GM21529 (cell line): ENCODE data around the gene RAB31.
A peak's percentile ranks its signal among the peaks of the same experiment; 100 is the strongest.
"Not testable (repeated sequence)": the region's sequence is repeated elsewhere in the genome, so short reads cannot be mapped to it uniquely, and the experiment has no call there.

Experiments used
- ATAC-seq: cut with Tn5 transposase; IDR thresholded peaks from one replicate; pipeline ENCODE4 v1.9.1; 2021; ENCODE audit not compliant: unreplicated experiment

Gene RAB31, protein sequence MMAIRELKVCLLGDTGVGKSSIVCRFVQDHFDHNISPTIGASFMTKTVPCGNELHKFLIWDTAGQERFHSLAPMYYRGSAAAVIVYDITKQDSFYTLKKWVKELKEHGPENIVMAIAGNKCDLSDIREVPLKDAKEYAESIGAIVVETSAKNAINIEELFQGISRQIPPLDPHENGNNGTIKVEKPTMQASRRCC

DNA sequence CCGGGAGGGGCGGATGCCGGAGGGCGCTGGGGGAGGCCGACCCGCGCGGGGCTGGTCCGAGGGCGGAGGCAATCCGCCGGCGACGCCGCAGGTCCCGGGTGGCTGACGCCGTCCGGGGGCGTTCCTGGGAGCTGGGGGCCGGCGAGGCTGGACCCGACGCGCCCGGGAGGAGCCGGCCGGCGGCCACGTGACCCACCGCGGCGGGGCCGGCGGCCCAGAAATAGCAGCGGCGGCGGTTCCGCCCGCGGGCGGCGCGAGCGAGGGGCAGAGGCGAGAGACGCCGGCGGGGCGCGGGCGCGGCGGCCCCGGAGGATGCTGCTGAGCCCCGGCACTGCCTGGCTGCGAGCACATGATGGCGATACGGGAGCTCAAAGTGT, at the start of gene RAB31:
RAB31 (plus strand) TSS at position 245 of the 377 bp plus-strand sequence; CDS start at position 350, 105 bp downstream.
- ATAC-seq, result peak; percentile 49

DNA sequence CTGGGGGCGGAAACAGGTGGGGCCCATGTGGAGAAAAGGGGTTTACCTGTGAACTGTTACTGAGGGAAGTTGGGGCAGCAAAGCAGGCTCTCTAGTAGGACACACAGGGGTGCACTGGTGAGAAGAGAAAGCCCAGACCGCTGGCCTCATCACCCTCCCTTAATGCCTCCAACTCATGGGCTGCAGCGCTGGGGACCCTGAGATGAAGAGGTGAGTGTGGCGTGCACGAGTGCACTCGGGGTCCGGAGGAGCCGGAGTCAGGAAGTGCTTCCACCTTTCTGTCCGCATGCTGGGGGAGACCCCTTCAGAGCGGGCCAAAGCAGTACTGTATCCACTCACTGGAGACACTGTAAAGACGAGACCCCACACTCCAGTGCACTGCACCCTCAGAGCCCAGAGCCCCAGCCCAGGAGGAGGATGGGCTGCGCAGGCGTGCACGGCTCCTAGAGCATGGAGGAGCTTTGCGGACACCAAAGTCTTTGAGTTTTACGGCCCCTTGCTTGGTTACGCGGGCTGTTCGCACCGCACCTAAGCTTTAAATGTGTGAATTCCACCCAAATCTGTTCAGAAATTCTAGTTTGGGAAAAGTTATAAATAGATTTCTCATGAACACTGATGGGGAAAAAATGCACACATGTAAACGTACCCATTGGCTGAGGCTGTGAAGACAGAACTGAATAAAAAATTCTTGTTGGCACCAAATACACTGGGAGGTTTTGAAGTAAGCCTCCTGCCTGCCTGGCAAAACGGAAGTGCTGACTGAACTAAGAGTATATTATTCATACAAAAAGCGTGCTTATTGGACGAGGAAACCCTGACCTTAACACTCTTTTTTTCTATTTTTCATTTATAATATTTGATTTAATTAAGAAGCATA, 48.4 kb upstream of the RAB31 start:
- ATAC-seq, result no peak

DNA sequence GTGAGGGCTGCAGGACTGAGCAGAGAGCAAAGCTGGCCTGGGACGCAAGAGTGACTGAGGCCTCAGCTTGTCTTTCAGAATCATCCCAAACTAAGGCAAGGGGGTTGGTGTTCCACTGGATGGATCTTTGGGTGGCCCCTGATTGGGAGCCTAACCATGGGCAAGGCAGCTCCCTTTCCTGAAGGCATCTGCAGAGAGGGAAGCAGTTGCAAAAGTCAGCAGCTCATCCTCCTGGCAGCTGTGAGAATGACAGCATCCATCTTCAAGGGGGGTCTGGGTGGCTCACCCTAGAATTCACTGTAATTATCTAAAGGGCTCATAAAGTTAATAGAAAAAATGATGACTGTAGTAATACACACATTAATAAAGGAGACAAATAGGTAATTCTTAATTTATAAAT, 46.5 kb upstream of the RAB31 start:
- no peak for ATAC-seq

DNA sequence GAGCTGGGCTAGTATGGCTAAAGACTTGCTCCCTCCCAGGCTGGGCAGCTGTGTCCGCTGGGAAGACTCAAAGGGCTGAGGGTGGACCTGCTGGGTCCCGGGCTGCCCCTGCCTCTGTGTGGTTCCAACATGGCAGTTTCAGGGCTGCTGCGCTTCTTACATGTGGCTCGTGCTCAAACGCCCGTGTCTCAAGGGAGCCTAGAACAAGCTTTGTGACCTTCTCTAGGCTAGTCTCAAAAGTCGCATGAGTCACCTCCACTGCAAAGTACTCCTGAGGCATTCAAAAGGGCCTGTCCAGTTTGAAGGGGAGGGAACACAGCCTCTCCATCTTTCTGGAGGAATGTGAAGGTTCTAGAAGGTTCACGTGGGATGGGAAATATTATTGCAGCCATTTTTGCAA, 44.7 kb upstream of the RAB31 start:
- ATAC-seq, result no peak

DNA sequence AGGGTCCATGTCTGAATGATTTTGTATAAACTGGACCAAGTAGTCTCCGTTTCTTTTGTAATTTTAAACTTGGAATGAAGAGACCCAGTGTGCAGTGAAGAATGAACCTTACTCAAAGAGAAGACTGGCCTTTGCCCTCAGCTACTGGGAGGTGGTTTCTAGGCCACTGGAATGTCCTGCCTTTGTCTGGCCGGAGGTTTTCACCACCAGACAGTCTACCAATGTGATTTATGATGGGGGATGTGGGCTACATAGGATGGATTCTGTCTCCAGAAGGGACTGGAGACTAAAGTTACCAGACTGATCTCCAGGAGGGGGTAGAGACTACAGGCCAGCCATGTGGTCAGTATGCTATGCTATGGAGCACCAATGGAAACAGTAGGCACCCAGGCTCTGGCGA, 42.8 kb upstream of the RAB31 start:
- ATAC-seq, result no peak

DNA sequence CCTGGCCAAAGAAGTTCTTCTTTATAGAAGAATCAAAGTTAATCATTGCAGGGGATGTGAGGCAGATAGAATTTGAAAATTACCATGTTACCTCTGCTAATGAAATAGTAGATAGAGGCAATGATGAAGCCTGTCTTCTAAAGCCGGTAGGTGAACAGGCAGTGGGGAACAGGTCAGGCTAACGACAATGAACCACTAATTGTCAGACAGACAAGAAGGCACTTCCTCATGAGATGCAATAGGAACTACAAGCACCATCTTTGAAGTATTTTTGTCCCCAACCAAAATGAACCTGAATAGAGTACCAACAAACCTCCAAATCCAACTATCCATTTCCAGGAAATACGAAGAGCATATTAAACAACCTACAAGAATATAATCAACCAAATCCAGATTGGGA, 41.6 kb upstream of the RAB31 start:
- no peak for ATAC-seq

DNA sequence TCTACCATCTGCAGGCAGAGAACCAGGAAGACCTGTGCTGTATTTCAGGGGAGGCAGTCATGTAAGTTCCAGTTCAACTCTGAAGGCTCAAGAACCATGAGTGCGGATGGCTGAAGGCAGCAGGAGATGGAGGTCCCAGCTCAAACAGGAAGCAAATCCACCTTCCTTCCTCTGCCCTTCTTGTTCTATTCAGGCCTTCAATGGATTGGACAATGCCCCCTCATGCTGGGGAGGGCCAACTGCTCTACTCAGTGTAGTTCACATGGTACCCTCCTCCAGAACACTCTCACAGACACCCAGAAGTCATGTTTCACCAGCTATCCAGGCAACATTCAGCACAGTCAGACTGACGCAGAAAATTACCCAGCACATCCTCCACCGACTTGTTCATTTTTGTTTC, 39.1 kb upstream of the RAB31 start:
- no peak for ATAC-seq

DNA sequence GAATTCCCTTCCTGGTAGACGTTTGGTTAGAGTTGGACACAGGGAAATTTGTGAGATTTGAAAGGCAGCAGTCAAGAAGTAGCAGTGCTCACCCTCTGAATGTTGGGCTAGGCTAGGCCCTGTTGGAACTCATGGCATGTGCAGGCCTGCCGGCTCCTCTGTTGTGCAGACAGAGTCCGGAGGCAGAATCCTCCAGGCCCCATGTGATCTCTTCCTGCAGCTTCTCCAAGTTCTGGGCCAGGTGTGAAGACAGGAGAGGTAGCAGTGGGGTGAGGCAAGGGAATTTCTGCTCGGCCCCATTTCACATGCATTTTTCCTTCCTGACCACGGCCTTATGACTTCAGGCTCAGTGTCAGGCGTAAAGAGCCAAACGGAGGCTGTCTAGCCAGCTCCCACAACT, 36.9 kb upstream of the RAB31 start:
- ATAC-seq, result no peak

DNA sequence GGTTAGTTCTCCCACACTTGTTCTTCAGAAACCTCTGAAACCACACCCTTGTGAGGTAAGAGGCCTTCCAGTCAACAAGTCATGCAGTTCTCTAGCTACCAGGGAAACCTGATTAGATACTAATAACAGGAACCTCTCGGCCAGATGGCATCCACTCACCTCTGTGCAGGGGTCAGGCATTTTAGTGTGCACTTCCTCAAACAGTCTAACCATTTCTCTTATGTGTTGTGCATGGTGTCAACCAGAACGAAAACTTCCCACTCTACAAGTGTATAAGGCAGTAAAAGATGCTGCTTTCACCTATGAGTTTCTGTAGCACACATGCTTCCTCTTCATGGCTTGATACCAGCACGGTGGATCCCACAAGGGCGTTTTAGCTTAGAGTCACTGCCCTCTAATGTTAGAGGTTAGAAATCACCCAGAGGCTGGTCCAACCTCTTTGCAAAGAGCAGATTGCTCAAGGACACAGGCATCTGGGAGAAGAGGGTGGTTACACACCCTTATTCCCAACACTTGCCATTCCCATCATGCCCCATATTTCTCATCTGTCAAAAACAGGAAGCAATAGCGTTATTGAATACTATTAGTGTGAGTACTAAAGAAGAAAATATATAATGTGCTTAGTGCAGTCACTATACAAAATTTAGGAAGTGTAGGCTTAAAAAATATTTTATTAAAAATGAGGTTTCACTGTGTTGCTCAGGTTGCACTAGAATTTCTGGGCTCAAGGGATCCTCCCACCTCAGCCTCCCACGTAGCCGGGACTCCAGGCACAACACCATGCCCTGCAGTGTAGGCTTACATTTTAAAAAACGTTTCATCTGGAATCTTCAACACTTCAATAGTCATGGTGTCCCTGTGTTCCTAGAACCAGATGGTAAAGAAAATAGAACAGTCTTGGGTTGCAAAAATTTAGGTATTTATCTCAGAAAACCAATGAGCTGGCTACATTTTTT, 34.5 kb upstream of the RAB31 start:
- ATAC-seq, result peak; percentile 97

DNA sequence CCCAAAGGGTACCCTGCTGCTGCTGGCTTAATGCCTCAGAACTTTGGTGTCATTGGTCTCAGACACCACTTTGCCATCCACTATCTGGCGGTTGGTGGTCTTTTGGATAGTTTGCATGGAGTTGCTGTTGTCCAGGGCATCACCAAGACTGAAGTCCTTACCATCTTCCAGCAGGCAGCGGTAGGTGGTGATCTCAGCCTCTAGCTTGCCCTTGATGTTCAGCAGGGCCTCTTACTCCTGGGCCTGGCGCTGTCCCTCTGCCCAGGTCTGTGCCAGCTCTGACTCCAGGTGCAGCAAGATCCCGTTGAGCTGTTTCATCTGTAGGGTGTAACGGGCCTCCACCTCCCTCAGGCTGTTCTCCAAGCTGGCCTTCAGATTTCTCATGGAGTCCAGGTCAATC, 29.9 kb upstream of the RAB31 start:
- ATAC-seq, result not testable (repeated sequence)

DNA sequence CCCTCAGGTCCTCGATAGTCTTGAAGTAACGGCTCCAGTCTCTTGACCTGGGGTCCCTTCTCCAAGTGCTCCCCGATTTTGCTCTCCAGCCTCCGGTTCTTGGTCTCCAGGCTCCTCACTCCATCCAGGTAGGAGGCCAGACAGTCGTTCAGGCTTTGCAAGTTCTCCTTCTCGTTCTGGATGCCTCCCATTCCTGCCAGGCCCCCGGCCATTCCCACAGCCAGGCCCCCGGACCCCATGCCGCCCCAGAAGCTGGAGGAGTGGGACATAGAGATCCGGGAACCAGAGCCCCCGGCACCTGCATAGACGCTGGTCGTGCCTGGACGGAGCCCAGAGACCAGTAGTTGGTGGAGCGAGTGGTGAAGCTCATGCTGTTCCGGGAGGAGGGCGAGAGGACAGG, 29.0 kb upstream of the RAB31 start:
- no peak for ATAC-seq

DNA sequence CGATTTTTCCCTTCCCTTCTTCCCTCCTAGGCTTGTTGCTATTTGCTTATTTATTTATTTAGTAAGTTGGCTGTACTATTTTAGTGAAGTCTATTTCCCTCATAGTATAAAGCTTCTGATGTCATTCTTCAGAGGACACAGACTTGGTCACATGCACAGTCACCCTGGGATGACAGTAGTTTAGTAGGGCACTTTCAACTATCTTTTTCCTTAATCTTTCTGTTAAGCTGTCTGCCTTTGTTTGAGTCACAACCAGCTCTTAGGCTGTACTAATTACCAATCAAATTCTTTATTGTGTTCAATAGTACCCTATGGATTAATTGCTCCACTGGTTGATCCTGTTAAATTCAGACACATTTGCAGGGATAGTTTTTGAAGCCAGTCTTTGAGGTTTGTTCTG, 26.9 kb upstream of the RAB31 start:
- ATAC-seq, result no peak

DNA sequence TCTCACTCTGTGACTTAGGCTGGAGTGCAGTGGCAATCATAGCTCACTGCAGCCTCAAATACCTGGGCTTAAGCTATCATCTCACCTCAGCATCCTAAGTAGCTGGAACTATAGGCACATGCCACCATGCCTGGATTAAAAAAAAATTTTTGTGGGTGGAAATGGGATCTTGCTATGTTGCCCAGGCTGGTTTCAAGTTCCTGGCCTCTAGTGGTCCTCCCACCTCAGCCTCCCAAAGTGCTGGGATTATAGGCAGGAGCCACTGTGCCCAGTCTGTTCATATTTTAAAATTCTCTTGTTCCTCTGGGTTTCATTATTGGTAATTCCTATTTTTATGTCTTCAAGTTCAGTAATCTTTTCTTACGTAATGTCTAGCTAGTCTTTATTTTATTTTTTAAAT, 25.5 kb upstream of the RAB31 start:
- no peak for ATAC-seq

DNA sequence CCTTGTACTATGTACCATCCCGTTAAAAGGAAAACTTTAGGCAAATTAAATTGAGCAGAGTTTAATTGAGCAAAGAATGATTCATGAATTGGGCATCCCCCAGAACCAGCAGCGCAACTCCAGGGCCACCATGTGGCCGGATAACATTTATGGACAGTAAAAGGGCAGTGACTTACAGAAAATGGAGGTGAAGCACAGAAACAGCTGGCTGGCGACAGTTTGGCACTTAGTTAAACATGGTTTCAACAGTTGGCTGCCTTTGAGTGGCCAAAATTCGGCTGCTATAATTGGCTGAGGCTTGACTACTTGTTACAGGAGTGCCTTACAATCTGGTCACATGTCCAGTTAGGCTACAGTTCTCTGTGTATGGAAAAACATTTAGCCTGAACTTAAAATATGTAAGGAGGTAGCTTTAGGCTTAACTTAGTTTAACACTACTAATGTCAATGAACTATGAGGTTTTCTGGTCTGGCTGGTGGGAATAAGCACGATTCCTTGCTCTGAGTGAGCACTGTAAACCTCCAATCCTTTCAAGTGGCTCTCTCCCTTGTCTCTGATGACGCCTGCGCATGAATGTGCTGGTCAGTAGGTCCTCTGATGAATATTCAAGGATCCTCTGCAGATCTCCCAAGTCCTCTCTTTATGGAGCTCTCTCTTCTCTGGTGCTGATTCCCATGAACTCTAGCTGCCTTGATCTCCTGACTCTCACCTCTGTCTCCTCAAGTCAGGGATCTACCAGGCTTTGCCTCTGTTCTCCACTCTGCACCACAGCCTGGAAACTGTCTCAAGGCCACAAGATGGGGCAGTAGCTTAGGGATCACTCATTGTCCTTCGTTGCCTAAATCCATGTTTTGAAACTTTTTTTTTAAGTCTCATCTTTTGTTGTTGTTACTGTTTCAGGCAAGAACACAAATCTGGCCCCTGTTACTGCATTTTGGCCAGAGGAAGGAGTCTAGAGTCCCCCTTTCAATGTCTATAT, 24.4 kb upstream of the RAB31 start:
- no peak for ATAC-seq

DNA sequence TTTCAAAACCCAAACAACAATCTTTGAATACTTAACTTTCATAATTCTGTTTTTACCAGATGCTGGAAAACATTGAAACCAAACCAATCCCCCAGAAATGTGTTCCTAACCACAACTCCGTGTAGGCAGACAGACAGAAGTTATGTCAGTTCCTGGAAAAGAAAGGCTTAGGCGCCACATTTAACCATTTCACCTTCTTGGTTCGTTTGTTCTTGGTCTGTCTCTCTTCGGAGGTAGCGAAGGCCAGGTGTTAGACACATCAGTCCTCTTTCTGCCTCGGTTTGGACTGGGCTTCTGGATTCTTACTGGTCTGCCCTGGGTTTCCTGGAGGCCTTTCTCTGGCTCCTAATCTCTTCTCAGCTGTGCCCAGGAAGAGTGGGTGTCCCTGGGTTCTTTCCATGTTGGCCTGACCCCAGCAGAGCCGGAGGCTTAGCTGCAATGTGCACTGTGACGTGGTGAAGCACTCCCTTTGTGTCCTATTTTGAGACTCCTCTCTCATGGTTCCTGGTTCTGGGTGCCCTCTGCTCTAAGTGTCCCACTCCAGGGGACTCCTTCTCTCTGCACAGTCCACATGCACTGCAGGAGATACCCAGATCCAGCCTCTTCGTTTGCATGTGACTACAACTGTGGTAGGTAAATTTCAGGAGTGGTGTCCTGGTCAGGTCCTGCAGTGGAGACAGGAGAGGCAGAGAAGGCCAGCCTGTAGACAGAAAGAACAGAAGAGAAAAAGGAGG, 23.1 kb upstream of the RAB31 start:
- ATAC-seq, result no peak

DNA sequence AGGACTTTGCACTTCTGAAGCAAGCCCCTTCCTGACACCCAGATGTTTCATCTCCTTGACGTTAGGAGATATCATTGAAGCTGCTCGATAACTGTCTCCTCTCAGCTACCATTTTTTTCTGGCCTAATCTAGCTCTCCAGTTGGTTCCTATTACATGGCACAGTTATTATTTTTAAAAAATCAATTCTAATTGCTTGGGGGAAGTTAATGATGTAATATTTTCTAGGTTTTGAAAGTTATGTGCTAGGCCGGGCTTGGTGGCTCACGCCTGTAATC, 22.5 kb upstream of the RAB31 start:
- no peak for ATAC-seq

DNA sequence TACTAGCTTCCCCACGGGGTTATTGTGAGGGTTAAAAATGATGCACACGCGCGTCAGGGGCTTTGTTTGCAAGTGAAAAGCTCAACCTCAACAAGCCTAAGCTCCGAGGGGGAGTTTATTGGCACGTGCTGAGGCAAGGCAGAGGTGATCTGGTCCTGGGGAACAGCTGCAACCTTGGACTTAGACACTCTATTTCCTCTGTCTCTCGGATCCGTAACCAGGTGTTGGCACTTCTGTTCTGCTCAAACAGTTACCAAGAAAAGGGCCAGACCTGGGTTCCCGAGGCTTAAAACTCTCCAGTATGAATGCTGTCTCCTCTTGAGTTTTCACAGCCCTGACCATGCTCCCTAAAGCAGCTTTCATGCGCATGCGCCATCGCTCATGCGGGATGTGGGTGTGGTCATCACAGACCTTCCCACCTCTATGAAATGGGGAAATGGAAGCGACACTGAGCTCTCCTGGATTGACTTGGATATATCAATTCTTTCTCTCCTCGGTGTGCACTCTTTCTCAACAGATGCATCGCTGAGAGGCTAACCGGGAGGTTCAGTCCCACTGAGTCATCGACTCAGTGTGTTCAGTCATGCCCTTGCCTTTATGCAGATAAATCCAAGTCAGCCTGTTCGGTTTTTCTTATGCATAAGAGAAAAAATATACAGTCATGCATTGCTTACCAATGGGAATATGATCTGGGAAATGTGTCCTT, 19.9 kb upstream of the RAB31 start:
- ATAC-seq, result no peak

DNA sequence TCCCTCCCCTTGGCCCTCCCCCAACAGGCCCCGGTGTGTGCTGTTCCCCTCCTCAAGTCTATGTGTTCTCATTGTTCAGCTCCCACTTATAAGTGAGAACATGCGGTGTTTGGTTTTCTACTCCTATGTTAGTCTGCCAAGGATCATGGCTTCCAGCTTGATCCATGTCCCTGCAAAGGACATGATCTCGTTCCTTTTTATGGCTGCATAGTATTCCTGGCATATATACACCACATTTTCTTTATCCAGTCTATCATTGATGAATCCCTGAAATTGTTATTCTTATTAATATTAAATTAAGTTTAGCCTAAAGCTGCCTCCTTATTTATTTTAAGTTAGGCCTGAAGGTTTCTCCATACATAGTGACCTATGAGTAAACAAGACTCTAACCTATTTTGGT, 18.8 kb upstream of the RAB31 start:
- no peak for ATAC-seq

DNA sequence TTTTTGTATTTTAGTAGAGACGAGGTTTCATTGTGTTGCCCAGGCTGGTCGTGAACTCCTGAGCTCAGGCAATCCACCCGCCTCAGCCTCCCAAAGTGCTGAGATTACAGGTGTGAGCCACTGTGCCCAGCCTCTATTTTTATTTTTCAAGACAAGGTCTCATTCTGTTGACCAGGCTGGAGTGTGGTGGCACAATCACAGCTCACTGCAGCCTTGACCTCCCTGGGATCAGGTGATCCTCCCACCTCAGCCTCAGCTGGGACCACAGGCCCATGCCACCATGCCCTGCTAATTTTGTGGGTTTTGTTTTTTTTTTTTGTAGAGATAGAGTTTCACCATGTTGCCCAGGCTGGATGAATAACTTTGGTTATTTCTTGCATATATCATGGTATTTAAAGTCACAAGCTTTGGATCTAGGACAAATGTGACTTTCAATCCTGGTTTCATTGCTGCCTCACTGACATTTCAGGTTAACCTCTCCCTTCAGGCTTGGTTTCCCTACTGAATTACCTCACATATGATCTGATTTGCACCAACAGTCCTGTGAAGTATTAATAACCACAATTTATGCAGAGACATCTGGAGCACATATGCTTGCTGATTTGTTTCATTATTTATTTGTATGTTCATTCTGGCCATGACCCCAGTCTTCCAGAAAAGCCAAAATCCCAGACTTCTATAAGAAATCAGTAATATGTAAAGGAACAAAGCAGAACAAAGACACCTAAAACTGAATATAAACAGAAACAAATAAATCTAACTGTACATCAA, 17.5 kb upstream of the RAB31 start:
- ATAC-seq, result no peak
